Measurements from ENCODE around the gene KCNN3.
A peak's percentile ranks its signal among the peaks of the same experiment; 100 is the strongest.

KCNN3 gene

DNA sequence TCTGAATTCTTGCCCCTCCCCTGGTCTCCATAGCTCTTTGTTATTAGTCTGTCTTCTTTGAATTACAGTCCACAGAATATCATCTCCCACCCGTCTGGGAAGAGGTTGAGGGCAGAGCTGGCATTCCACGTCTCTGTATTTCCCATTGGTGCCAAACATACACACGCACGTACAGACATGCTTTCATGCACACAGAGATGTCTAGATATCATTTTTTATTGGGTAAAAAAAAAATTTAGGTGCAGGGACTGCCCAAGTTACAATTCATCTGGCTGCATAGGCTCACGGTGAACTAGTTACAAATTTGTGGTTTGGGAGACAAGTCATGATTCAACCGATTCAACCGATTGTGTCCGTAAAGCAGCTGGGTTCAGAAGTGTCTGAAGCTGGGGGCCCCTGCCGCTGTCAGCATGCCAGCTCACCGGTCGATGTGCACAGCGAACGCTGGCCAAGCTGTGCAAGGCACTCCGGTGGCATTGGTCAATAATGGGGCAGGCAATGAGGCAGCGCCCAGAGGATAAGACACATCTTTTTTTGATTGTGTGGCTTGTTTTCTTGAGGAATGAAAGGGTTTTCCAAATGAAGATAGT, 73.7 kb downstream of the KCNN3 start:
- Histone ChIP-seq H3K27ac (ENCODE audit: extremely low read depth, low read depth, low read length) (no peak overlapping the region), H3K36me3 (ENCODE audit: control insufficient read depth in 2 of 2, insufficient read depth in 1 of 2, low read length in 2 of 2) (no peaks in the 10 kb centered on the region), H3K9me3 (ENCODE audit: control insufficient read depth, insufficient read depth, low read depth, low read length) (no peaks in the 10 kb centered on the region), H3K4me3 (ENCODE audit: low read depth, low read length) (no peak overlapping the region), H3K4me1 (ENCODE audit: control insufficient read depth, insufficient read depth, low read length) (peaks cover 5% of the 10 kb centered on the region; the same call in 1 of the 2 replicates)
- ChIA-PET POLR2A (no interaction called here), CTCF (interaction anchor here (0.6 kb wide), 1 partner anchor 35 kb away, joined by 3 read pairs; no protein-coding TSS in a partner anchor)
- TF ChIP-seq, protein P1, sequence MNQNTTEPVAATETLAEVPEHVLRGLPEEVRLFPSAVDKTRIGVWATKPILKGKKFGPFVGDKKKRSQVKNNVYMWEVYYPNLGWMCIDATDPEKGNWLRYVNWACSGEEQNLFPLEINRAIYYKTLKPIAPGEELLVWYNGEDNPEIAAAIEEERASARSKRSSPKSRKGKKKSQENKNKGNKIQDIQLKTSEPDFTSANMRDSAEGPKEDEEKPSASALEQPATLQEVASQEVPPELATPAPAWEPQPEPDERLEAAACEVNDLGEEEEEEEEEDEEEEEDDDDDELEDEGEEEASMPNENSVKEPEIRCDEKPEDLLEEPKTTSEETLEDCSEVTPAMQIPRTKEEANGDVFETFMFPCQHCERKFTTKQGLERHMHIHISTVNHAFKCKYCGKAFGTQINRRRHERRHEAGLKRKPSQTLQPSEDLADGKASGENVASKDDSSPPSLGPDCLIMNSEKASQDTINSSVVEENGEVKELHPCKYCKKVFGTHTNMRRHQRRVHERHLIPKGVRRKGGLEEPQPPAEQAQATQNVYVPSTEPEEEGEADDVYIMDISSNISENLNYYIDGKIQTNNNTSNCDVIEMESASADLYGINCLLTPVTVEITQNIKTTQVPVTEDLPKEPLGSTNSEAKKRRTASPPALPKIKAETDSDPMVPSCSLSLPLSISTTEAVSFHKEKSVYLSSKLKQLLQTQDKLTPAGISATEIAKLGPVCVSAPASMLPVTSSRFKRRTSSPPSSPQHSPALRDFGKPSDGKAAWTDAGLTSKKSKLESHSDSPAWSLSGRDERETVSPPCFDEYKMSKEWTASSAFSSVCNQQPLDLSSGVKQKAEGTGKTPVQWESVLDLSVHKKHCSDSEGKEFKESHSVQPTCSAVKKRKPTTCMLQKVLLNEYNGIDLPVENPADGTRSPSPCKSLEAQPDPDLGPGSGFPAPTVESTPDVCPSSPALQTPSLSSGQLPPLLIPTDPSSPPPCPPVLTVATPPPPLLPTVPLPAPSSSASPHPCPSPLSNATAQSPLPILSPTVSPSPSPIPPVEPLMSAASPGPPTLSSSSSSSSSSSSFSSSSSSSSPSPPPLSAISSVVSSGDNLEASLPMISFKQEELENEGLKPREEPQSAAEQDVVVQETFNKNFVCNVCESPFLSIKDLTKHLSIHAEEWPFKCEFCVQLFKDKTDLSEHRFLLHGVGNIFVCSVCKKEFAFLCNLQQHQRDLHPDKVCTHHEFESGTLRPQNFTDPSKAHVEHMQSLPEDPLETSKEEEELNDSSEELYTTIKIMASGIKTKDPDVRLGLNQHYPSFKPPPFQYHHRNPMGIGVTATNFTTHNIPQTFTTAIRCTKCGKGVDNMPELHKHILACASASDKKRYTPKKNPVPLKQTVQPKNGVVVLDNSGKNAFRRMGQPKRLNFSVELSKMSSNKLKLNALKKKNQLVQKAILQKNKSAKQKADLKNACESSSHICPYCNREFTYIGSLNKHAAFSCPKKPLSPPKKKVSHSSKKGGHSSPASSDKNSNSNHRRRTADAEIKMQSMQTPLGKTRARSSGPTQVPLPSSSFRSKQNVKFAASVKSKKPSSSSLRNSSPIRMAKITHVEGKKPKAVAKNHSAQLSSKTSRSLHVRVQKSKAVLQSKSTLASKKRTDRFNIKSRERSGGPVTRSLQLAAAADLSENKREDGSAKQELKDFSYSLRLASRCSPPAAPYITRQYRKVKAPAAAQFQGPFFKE (tag by site-specific recombination; IDR thresholded peaks at IDR 0.05; ENCODE audit: borderline replicate concordance), result no peak

DNA sequence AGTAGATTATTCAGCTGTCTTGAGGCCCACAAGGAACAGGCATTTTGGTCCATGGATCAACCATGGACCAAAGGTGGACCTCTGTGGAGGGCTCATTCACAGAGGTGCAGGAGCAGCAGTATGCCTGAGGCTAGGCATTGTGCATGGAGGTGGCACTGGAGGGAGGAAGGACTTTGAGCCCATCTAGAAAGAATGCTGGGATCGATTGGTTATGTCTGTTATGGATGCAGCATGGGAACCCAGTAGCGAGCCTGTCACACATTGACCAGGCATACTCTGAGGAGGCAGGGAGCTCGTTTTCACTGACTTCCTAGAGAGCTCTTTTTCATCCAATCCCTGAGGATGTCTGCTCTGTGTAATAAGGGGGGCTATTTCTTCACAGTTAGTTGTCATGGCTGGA, 75.5 kb downstream of the KCNN3 start:
- H3K9me3 ChIP-seq (ENCODE audit: control insufficient read depth, insufficient read depth, low read depth, low read length), result no peaks in the 10 kb centered on the region
- ChIA-PET CTCF (interaction anchor here (1.0 kb wide), 1 partner anchor 22 kb away, joined by 3 read pairs; no protein-coding TSS in a partner anchor), POLR2A (no interaction called here)
- H3K4me1 ChIP-seq (ENCODE audit: control insufficient read depth, insufficient read depth, low read length), result peaks cover 7% of the 10 kb centered on the region
- H3K27ac ChIP-seq (ENCODE audit: extremely low read depth, low read depth, low read length), result no peak overlapping the region
- no peaks in the 10 kb centered on the region for H3K36me3 ChIP-seq (ENCODE audit: control insufficient read depth in 2 of 2, insufficient read depth in 1 of 2, low read length in 2 of 2)
- TF ChIP-seq ZBTB17 (tag by site-specific recombination; IDR thresholded peaks at IDR 0.05) (peak; percentile 77), ZNF473 (tag by site-specific recombination; IDR thresholded peaks at IDR 0.05) (no peak), ZNF335 (tag by site-specific recombination; conservative IDR thresholded peaks at IDR 0.05) (no peak), ZNF211 (tag by site-specific recombination; IDR thresholded peaks at IDR 0.05; ENCODE audit: low read depth) (no peak), ZNF664 (tag by site-specific recombination; IDR thresholded peaks at IDR 0.05) (no peak), ZNF23 (tag by site-specific recombination; IDR thresholded peaks at IDR 0.05; ENCODE audit: borderline replicate concordance) (peak; percentile 83; the same call in 1 of the 2 replicates)
- H3K4me3 ChIP-seq (ENCODE audit: low read depth, low read length), result no peak overlapping the region

DNA sequence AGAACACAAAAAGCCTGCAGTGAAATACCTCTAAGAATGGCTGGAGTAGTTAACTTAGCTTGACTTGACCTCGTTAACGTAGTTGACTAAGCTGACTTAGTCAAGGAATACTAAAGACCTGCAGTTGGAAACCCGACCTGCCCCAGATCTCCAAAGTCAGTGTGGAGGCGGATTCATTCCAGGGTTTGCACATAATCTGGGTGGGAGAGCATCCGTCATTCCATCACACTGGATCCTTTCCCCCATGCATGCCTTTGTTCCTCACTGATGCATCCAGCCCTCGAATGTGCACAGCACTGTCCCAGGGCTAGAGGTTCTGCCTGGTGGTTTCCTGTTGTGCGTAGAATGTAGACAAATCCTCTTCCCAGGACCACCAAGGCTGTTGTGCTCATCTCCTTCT, 76.4 kb downstream of the KCNN3 start:
- ChIA-PET CTCF (interaction anchor here (0.6 kb wide), 1 partner anchor 85 kb away, joined by 4 read pairs; no protein-coding TSS in a partner anchor), POLR2A (no interaction called here)
- Histone ChIP-seq H3K27ac (ENCODE audit: extremely low read depth, low read depth, low read length) (no peak overlapping the region), H3K9me3 (ENCODE audit: control insufficient read depth, insufficient read depth, low read depth, low read length) (no peaks in the 10 kb centered on the region), H3K36me3 (ENCODE audit: control insufficient read depth in 2 of 2, insufficient read depth in 1 of 2, low read length in 2 of 2) (no peaks in the 10 kb centered on the region), H3K4me3 (ENCODE audit: low read depth, low read length) (no peak overlapping the region), H3K4me1 (ENCODE audit: control insufficient read depth, insufficient read depth, low read length) (peaks cover 7% of the 10 kb centered on the region)
- peak; percentile 19; the same call in 1 of the 2 replicates for TF ChIP-seq ZFHX2 (tag by site-specific recombination; conservative IDR thresholded peaks at IDR 0.05)
- TF ChIP-seq EGR2 (tag by site-specific recombination; IDR thresholded peaks at IDR 0.05; ENCODE audit: low read depth), result 0 out of 2 replicates have a peak, but pooled peaks have one; percentile 19
- no peak for TF ChIP-seq ZNF521 (tag by site-specific recombination; IDR thresholded peaks at IDR 0.05)

DNA sequence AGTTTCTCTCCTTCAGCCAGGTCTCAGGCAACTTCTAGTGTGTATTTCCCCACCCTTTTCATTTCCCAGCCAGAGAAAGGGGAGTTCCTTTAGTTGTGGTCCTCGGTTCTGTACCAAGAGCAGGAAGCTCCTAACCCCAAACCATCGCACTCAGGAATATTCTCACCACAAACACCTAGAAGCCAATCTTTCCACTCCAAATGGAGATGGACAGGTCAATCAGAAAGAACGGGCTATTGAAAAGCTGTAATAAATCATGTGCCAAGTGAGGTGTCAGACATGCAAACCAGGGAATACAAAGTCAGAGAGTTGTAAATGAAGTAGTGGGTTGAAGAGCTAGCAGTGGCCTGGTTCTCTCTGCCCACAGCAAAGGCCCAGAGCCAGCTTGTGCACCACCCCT, 77.2 kb downstream of the KCNN3 start:
- Histone ChIP-seq H3K4me1 (ENCODE audit: control insufficient read depth, insufficient read depth, low read length) (peaks cover 7% of the 10 kb centered on the region), H3K36me3 (ENCODE audit: control insufficient read depth in 2 of 2, insufficient read depth in 1 of 2, low read length in 2 of 2) (no peaks in the 10 kb centered on the region), H3K27ac (ENCODE audit: extremely low read depth, low read depth, low read length) (no peak overlapping the region), H3K4me3 (ENCODE audit: low read depth, low read length) (no peak overlapping the region), H3K9me3 (ENCODE audit: control insufficient read depth, insufficient read depth, low read depth, low read length) (no peaks in the 10 kb centered on the region)
- CTCF ChIA-PET, result interaction anchor here (1.1 kb wide), 1 partner anchor 27 kb away, joined by 4 read pairs; no protein-coding TSS in a partner anchor
- TF ChIP-seq ZNF248 (tag by site-specific recombination; IDR thresholded peaks at IDR 0.05), result no peak
- TF ChIP-seq, protein P2, sequence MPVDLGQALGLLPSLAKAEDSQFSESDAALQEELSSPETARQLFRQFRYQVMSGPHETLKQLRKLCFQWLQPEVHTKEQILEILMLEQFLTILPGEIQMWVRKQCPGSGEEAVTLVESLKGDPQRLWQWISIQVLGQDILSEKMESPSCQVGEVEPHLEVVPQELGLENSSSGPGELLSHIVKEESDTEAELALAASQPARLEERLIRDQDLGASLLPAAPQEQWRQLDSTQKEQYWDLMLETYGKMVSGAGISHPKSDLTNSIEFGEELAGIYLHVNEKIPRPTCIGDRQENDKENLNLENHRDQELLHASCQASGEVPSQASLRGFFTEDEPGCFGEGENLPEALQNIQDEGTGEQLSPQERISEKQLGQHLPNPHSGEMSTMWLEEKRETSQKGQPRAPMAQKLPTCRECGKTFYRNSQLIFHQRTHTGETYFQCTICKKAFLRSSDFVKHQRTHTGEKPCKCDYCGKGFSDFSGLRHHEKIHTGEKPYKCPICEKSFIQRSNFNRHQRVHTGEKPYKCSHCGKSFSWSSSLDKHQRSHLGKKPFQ (tag by site-specific recombination; IDR thresholded peaks at IDR 0.05), result no peak
- no peak for TF ChIP-seq ZNF48 (tag by site-specific recombination; IDR thresholded peaks at IDR 0.05)
- POLR2A ChIA-PET, result no interaction called here
